ENCODE measurements around the gene SCML1.

Gene SCML1

DNA sequence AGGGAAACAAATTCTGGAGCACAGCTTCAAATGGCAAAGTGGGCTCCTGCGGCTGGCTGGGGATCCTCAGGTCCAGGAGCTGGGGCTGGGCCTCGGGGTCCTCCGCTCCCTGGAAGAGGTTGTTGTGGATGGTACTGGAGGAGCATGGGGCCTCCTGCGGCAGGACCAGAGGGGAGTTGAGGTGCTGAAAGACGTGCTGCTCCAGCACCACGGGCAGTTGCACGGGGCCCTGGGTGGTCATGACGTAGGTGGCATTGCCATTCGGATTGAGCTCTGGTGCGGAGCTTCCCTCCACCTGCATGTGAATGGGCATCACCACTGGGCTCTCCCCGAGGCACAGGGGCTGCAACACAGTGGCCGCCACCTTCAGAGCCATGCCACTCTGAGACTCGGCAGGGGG is 64.1 kb downstream of the SCML1 start:
- DNase-seq: no peak

DNA sequence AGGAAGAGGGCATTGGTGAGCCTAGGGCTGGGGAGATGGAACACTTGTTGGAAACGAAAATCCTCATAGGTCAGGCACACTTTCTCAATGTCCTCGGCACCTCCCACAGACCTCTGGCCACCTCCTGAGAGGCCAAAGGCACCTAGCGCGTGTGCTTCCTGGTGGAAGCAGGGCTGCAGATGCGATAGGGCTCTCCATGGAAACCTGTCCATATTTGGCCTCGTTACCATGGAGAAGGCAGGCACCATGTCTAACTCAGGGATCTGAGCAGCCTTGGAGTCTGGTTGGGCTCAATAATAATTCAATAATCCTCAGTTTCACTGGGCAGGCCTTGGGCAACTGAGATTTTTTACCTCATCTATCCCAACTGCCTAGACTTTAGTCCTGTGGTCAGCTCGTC is 65.5 kb downstream of the SCML1 start:
- DNase-seq: no peak

DNA sequence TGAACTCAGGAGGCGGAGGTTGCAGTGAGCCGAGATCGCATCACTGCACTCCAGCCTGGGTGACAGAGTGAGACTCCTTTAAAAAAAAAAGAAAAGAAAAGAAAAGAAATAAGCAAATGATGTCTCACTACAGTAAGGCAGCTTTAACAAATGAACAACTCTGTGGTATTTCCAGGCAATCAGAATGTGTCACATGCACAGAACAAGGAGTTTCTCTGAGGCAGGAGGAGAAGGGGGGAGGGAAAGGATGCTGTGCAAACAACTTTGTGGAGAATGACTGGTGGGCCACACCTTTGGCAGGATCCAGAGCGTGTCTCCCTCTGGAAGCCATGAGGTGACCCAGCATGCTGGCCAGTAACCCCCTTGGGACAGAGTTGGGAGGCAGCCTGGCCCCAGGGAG is 66.2 kb downstream of the SCML1 start:
- no peak for DNase-seq

Measured in NCI-H510A (cell line).